ENCODE measurements around the gene MGME1.

The MGME1 gene

DNA sequence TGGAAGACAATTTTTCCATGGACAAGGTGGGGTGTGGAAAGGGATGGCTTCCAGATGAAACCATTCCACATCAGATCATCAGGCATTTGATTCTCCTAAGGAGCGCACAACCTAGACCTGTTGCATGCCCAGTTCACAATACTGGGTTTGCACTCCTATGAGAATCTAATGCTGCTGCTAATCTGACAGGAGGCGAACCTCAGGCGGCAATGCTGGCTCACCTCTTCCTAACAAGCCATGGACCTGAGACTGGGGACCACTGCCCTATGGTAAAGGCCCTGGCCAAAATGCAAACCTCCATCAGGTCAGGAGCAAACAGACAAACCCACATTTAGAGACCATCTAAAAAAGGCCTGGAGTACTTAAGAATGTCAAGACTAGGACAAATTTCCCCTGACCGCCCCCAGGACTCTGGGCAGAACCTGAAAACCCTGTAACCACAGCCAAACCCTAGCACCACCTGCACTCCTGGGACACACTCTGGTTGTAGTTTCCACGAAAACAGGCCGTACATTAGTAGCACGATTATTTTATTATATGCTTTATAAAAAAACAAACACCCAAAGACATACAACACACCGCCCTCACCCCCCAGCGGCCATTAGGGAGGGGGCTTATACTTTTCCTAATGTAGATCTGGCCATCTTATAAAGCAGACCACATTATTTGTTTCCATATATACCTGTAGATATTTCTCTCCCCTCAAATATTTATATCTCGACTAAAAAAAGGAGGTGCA lies 27.6 kb upstream of the MGME1 start:
- Histone ChIP-seq H3K36me3 (ENCODE audit: insufficient read depth, low read length) (peaks cover 30% of the 10 kb centered on the region), H3K4me1 (ENCODE audit: control insufficient read depth, insufficient read depth, low read length, unreplicated experiment) (peaks cover 13% of the 10 kb centered on the region), H3K27ac (ENCODE audit: low read depth, low read length) (no peak overlapping the region)

DNA sequence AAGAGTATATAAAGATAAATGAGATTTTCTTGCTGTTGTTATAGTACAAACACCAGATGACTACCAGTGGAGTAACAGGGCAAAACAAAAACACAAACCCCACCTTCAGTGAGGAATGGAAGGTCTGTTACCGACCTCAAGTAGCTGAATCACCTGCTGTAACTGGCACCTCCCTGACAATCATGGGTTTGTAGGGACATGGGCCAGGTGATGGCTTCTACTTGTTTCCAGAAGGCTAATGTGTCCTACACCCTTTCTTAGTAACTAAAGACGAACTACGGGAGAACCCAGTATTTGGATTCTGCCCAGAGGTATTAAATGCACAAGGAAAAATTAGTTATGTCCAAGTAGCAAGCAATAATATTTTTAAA lies 27.0 kb upstream of the MGME1 start:
- Histone ChIP-seq H2AFZ (ENCODE audit: low read length, unreplicated experiment) (no peak overlapping the region), H3K27ac (ENCODE audit: low read depth, low read length) (no peak overlapping the region), H3K4me3 (ENCODE audit: low read depth, low read length) (no peak overlapping the region), H3K27me3 (ENCODE audit: insufficient read depth, low read length) (no peaks in the 10 kb centered on the region), H3K79me2 (ENCODE audit: control insufficient read depth, insufficient read depth, low read length, unreplicated experiment) (no peaks in the 10 kb centered on the region), H3K36me3 (ENCODE audit: insufficient read depth, low read length) (peaks cover 36% of the 10 kb centered on the region), H3K4me1 (ENCODE audit: control insufficient read depth, insufficient read depth, low read length, unreplicated experiment) (peaks cover 8% of the 10 kb centered on the region)

More for the DNA sequence above, 27.6 kb upstream of the MGME1 start:
- Histone ChIP-seq H2AFZ (ENCODE audit: low read length, unreplicated experiment) (no peak overlapping the region), H3K79me2 (ENCODE audit: control insufficient read depth, insufficient read depth, low read length, unreplicated experiment) (no peaks in the 10 kb centered on the region), H3K27me3 (ENCODE audit: insufficient read depth, low read length) (no peaks in the 10 kb centered on the region), H3K4me3 (ENCODE audit: low read depth, low read length) (no peak overlapping the region)

DNA sequence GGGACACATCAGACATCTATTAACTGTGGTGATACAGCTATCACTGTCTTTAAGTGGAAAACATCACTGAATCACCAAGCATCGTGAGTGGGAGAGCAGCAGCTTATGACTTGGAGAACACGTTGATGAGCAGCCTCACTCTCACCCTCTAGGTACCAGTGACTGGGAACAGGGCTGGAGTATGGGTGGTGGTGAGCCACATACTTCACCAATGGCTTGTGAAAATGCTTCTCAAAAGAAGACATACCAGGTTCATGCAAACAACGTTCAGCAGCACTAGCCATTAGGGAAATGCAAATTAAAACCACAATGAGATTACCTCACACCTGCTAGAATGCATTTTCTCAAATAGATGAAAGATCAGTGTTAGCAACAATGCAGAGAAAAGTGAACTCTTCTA lies 25.5 kb upstream of the MGME1 start:
- no peaks in the 10 kb centered on the region for H3K27me3 ChIP-seq (ENCODE audit: insufficient read depth, low read length)
- H3K4me3 ChIP-seq (ENCODE audit: low read depth, low read length), result no peak overlapping the region
- H3K36me3 ChIP-seq (ENCODE audit: insufficient read depth, low read length), result peaks cover 46% of the 10 kb centered on the region
- H3K27ac ChIP-seq (ENCODE audit: low read depth, low read length), result no peak overlapping the region
- no peak overlapping the region for H2AFZ ChIP-seq (ENCODE audit: low read length, unreplicated experiment)
- H3K4me1 ChIP-seq (ENCODE audit: control insufficient read depth, insufficient read depth, low read length, unreplicated experiment), result no peaks in the 10 kb centered on the region
- no peaks in the 10 kb centered on the region for H3K79me2 ChIP-seq (ENCODE audit: control insufficient read depth, insufficient read depth, low read length, unreplicated experiment)

- Histone ChIP-seq H3K4me1 (ENCODE audit: control insufficient read depth, insufficient read depth, low read length, unreplicated experiment) (no peaks in the 10 kb centered on the region), H3K4me3 (ENCODE audit: low read depth, low read length) (no peak overlapping the region), H3K27me3 (ENCODE audit: insufficient read depth, low read length) (no peaks in the 10 kb centered on the region), H3K27ac (ENCODE audit: low read depth, low read length) (no peak overlapping the region), H3K36me3 (ENCODE audit: insufficient read depth, low read length) (peaks cover 62% of the 10 kb centered on the region), H2AFZ (ENCODE audit: low read length, unreplicated experiment) (no peak overlapping the region), H3K79me2 (ENCODE audit: control insufficient read depth, insufficient read depth, low read length, unreplicated experiment) (peaks cover 4% of the 10 kb centered on the region)
Observed at GRCh38 chr20:17944854-17945474, 23.9 kb upstream of the MGME1 start.

- H3K79me2 ChIP-seq (ENCODE audit: control insufficient read depth, insufficient read depth, low read length, unreplicated experiment), result peaks cover 11% of the 10 kb centered on the region
- peaks cover 73% of the 10 kb centered on the region for H3K36me3 ChIP-seq (ENCODE audit: insufficient read depth, low read length)
- no peaks in the 10 kb centered on the region for H3K4me1 ChIP-seq (ENCODE audit: control insufficient read depth, insufficient read depth, low read length, unreplicated experiment)
- H3K27me3 ChIP-seq (ENCODE audit: insufficient read depth, low read length), result no peaks in the 10 kb centered on the region
- no peak overlapping the region for H3K4me3 ChIP-seq (ENCODE audit: low read depth, low read length)
- H2AFZ ChIP-seq (ENCODE audit: low read length, unreplicated experiment), result no peak overlapping the region
- no peak overlapping the region for H3K27ac ChIP-seq (ENCODE audit: low read depth, low read length)
Observed at GRCh38 chr20:17946040-17946439, 22.8 kb upstream of the MGME1 start.

DNA sequence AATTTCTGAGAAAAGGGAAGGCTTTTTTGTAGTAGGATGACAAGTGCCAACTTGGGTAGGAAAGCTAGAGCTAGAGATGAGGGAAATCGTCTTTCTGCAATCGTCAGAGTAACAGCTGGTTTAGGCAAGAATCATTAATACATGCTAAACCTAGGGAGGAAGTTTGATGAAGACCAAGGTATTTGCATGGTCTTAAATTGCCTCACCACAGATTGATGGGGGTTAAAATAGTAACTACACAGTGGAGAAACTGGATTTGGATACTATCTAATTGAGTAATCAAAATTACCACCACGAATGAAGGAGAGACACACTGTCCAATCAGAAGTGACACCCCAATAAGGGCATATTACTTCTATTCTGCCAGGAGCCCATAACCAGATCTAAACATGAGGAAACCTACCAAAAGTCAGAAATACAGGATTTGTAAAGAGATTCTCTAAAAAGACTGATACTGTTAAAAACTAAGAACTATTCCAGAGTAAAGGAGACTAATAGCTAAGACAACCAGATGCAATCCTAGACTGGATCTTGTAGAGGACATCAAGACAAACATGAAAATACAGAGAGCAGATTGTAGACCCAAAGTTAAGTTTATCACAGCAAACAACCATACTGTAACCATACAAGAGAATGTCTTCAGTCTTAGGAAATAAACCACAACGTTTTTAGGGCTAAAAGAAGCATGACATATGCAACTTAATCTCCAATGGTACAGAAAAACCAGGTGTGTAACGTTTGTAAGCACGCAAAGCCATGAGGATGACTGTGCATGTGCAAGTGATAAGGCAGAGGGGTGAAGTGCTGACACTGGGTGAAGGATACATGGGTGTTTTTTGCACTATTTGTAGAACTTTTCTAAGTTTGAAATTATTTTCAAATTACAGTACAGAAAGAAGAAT lies 22.0 kb upstream of the MGME1 start:
- no peak overlapping the region for H3K27ac ChIP-seq (ENCODE audit: low read depth, low read length)
- peaks cover 18% of the 10 kb centered on the region for H3K79me2 ChIP-seq (ENCODE audit: control insufficient read depth, insufficient read depth, low read length, unreplicated experiment)
- H3K36me3 ChIP-seq (ENCODE audit: insufficient read depth, low read length), result peaks cover 80% of the 10 kb centered on the region
- H2AFZ ChIP-seq (ENCODE audit: low read length, unreplicated experiment), result no peak overlapping the region
- no peaks in the 10 kb centered on the region for H3K4me1 ChIP-seq (ENCODE audit: control insufficient read depth, insufficient read depth, low read length, unreplicated experiment)
- H3K27me3 ChIP-seq (ENCODE audit: insufficient read depth, low read length), result no peaks in the 10 kb centered on the region
- H3K4me3 ChIP-seq (ENCODE audit: low read depth, low read length), result no peak overlapping the region

DNA sequence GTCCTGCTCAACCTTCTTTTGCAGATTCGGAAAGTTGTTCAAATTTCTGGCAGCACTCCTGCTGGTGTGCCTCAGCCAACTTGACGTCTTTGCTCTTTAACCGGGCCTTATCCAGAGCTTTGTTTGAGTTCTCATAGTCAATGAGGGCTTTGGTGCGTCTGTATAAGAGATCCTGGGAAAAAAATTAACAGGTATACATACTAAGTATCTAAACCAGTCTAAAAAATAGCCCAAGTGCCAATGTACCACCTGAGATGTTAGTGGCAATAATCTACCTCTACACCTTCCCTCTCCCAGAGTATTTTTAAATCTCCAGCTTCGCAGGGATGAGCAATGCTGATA lies 21.4 kb upstream of the MGME1 start:
- H3K4me3 ChIP-seq (ENCODE audit: low read depth, low read length), result no peak overlapping the region
- H3K79me2 ChIP-seq (ENCODE audit: control insufficient read depth, insufficient read depth, low read length, unreplicated experiment), result peaks cover 19% of the 10 kb centered on the region
- peaks cover 82% of the 10 kb centered on the region for H3K36me3 ChIP-seq (ENCODE audit: insufficient read depth, low read length)
- no peak overlapping the region for H3K27ac ChIP-seq (ENCODE audit: low read depth, low read length)
- no peak overlapping the region for H2AFZ ChIP-seq (ENCODE audit: low read length, unreplicated experiment)
- H3K4me1 ChIP-seq (ENCODE audit: control insufficient read depth, insufficient read depth, low read length, unreplicated experiment), result no peaks in the 10 kb centered on the region
- no peaks in the 10 kb centered on the region for H3K27me3 ChIP-seq (ENCODE audit: insufficient read depth, low read length)

GRCh38 chr20:17948442-17948841 lies 20.4 kb upstream of the MGME1 start:
- Histone ChIP-seq H3K36me3 (ENCODE audit: insufficient read depth, low read length) (peaks cover 83% of the 10 kb centered on the region), H3K27ac (ENCODE audit: low read depth, low read length) (no peak overlapping the region), H3K27me3 (ENCODE audit: insufficient read depth, low read length) (no peaks in the 10 kb centered on the region), H3K4me1 (ENCODE audit: control insufficient read depth, insufficient read depth, low read length, unreplicated experiment) (no peaks in the 10 kb centered on the region), H3K79me2 (ENCODE audit: control insufficient read depth, insufficient read depth, low read length, unreplicated experiment) (peaks cover 29% of the 10 kb centered on the region), H3K4me3 (ENCODE audit: low read depth, low read length) (no peak overlapping the region), H2AFZ (ENCODE audit: low read length, unreplicated experiment) (no peak overlapping the region)

DNA sequence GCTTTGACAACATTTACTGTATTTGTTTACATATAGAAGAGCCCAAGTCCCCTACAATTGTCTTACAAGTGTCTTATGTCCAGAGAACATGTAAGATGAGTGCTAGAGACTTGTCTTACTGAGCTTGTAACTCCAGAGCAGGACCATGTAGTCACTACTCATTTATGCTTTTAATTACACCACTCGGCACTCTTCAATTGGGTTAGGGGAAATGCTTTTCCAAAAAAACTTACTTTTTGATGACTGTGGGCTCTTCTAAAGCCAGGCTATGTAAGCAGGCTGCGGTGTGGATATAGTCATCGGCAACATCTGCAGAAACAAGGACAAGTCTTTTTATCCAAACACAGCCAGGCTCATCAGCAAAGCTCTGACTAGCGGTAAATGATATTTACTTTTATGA lies 18.9 kb upstream of the MGME1 start:
- Histone ChIP-seq H3K4me3 (ENCODE audit: low read depth, low read length) (no peak overlapping the region), H3K27ac (ENCODE audit: low read depth, low read length) (no peak overlapping the region), H3K36me3 (ENCODE audit: insufficient read depth, low read length) (peaks cover 86% of the 10 kb centered on the region), H2AFZ (ENCODE audit: low read length, unreplicated experiment) (no peak overlapping the region), H3K4me1 (ENCODE audit: control insufficient read depth, insufficient read depth, low read length, unreplicated experiment) (no peaks in the 10 kb centered on the region), H3K27me3 (ENCODE audit: insufficient read depth, low read length) (no peaks in the 10 kb centered on the region), H3K79me2 (ENCODE audit: control insufficient read depth, insufficient read depth, low read length, unreplicated experiment) (peaks cover 44% of the 10 kb centered on the region)

DNA sequence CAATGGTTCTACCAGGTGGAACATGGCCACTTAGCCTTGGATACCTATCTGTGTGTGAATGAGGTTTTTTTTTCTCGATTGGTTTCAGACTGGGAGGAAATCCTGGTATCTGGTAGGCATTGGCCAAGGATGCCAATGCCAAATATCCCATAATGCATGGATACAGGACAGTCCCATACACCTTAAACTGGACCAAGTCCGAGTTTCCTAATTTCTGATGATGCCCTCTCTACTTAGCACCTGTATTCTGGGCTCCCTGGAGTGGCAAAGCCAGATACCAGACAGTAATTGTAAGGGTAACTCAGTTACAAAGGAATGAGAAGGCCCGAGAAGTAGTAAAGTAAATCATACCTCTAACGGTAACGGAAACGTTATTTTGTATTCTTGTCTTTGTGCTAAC lies 18.1 kb upstream of the MGME1 start:
- Histone ChIP-seq H2AFZ (ENCODE audit: low read length, unreplicated experiment) (no peak overlapping the region), H3K79me2 (ENCODE audit: control insufficient read depth, insufficient read depth, low read length, unreplicated experiment) (peaks cover 52% of the 10 kb centered on the region), H3K4me1 (ENCODE audit: control insufficient read depth, insufficient read depth, low read length, unreplicated experiment) (no peaks in the 10 kb centered on the region), H3K4me3 (ENCODE audit: low read depth, low read length) (no peak overlapping the region), H3K36me3 (ENCODE audit: insufficient read depth, low read length) (peaks cover 87% of the 10 kb centered on the region), H3K27ac (ENCODE audit: low read depth, low read length) (no peak overlapping the region), H3K27me3 (ENCODE audit: insufficient read depth, low read length) (no peaks in the 10 kb centered on the region)
